CD4-positive, alpha-beta T cell treated with Interleukin-2 at 100 ng/mL for 4 hours (primary cell): ENCODE measurements around the gene POU6F2.

ENCODE experiments used
- DNase-seq: peaks from one replicate; pipeline ENCODE4 v3.0.0-alpha.2; 2020; ENCODE audit warnings: low spot score

The POU6F2 gene

GRCh38 chr7:39509912-39510311 is 532.2 kb downstream of the POU6F2 start:
- DNase-seq = no peak

- no peak for DNase-seq
Observed at GRCh38 chr7:39510864-39511354, 533.2 kb downstream of the POU6F2 start.

- DNase-seq = no peak
Observed at GRCh38 chr7:39515534-39516228, 538.0 kb downstream of the POU6F2 start.

- no peak for DNase-seq
Observed at GRCh38 chr7:39516498-39516897, 538.8 kb downstream of the POU6F2 start.

GRCh38 chr7:39517240-39517639 is 539.5 kb downstream of the POU6F2 start:
- DNase-seq = no peak
